ENCODE measurements around the gene SERINC5.
"Not testable (repeated sequence)": the region's sequence is repeated elsewhere in the genome, so short reads cannot be mapped to it uniquely, and the experiment has no call there.

The SERINC5 gene

DNA sequence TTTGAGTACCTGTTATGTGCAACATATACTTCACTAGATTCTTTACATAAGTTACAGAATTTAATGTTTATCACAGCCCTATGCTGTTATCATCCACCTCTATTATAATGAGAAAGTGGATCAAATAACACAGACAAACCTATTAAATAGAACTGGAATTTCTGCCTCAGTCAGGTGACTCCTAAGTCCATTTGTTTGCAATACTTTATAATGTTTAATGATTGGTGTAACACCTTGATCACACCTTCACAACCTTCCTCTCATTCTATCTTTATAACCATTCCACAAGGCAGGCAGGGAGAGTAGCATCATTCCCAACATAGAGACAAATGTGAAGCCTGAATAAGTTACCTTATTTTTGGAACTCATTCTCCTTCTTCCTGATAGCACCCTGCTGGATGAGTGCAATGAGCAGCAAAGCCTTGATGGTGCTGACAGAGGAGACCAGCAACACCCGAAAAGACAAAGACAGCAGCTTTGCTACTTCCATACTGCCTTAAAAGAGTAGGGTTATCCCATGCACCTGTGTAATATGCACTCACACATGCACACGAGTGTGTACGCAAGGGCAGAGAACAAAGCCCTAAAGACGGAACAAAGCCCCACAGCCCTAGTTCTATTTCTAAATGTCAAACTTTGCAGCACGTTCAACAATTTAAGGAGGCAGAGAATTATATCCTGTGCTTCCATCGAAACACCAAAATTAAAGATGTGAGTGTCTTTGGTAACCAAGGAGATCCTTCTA lies 30.5 kb downstream of the SERINC5 start:
- DNase-seq: no peak

- DNase-seq: no peak
These were observed 32.3 kb downstream of the SERINC5 start for GRCh38 chr5:80223561-80223960.

DNA sequence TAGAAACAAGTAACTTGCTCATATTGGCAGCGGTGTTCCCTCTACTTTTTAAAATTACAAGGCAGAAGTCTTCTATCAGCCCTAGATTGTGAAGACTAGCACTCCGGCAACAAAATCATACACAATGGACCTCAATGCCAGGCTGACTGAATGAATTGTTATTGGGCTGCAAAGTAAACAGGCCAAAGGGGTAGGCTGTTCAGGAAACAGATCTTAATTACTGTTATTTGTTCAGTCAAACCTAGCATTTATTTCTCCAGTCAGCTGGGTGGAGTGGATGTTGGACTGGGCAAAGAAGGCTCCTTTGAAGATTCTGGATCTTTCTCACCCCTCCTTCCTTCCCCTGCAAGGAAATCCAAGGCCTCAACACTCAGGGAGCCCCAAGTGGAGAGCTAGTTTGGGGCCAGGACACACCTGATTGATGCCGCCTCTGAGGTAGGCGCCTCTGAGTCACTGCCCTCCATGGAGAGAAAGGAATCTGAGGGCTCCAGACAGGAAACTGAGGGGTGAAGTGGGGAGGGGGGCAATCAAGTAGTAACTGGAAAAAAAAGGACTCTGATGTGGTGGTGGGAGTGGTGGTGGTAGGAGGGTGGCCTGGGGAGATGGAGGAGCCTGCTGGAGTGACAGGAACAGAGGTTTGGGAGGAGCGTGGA lies 35.5 kb downstream of the SERINC5 start:
- no peak for DNase-seq

DNA sequence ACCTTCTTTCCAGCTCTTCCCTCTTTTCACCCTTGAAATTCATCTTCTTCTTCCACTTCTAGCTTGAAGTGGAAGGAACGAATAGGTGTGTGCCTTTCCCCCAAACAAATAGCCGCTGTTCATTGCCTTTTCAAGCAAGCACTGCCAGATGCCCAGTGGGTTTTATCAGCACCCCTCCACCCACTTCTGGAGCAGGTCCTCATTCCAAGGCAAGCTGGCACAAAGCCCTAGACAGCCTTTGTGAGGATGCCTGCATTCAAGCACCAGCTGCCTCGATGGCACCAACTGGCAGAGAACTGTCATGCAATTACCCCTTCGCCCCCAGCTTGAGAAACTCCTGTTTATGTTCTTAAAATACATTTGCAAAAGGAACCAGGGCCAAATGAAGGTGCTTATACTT lies 36.5 kb downstream of the SERINC5 start:
- no peak for DNase-seq

- DNase-seq: no peak
These were observed 38.2 kb downstream of the SERINC5 start for GRCh38 chr5:80217667-80218066.

DNA sequence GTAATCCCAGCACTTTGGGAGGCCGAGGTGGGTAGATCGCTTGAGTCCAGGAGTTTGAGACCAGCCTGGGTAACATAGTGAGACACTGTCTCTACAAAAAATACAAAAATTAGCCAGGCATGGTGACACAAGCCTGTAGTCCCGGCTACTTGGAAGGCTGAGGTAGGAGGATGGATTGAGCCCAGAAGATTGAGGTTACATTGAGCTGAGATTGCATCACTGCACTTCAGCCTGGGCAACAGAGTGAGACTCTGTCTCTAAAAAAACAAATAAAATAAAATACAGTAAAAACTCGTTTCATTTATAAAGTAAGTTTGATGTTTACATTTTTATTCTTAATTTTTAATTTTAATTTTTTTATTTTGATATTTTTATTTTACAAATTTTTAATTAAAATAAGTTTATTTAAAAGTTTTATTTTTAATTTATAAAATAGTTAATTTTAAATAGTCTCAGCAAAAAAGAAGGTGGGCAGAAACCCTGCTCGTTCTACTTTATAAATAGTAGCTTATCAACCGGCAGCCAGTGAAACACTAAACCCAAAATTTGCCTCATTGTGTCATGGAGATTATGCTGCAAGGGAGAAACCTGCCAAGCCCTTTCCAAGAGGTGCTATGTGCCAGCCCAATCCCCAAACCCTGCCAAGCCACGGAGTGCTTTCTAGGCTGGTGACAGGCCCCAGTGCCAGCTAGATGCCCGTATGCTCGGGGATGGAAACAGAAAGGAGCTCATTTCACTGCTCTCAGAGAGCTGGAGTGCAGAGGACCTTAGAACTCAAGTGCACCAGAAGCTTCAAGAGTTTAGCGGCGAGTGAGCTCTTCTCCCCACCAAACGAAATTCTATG lies 38.9 kb downstream of the SERINC5 start:
- DNase-seq: peak; percentile 79

GRCh38 chr5:80216096-80216495 lies 39.8 kb downstream of the SERINC5 start:
- no peak for DNase-seq

- DNase-seq: no peak
These were observed 40.3 kb downstream of the SERINC5 start for GRCh38 chr5:80215523-80215922.

- no peak for DNase-seq
These were observed 42.4 kb downstream of the SERINC5 start for GRCh38 chr5:80213466-80213865.

- no peak for DNase-seq
These were observed 43.6 kb downstream of the SERINC5 start for GRCh38 chr5:80212171-80212667.

DNA sequence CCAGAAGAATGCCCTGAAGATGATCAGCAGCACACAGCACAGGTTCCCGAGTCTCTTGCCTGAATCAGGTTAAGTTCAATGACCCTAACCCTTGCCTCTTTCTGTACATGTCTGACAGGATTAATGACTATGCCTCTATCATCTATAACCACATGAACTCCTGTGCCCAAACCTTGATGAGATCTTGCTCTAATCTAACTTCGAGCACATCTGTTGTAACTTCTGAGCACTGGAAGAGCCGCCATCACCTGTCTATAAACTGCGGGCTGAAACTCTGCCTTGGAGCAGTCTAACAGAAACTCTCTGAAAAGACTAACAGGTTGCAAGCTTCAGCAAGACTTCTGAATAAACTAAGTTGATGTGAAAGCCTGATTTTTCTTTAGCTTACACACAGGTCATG lies 44.5 kb downstream of the SERINC5 start:
- no peak for DNase-seq

- DNase-seq: no peak
These were observed 45.8 kb downstream of the SERINC5 start for GRCh38 chr5:80210014-80210413.

- no peak for DNase-seq
These were observed 47.5 kb downstream of the SERINC5 start for GRCh38 chr5:80208381-80208780.

DNA sequence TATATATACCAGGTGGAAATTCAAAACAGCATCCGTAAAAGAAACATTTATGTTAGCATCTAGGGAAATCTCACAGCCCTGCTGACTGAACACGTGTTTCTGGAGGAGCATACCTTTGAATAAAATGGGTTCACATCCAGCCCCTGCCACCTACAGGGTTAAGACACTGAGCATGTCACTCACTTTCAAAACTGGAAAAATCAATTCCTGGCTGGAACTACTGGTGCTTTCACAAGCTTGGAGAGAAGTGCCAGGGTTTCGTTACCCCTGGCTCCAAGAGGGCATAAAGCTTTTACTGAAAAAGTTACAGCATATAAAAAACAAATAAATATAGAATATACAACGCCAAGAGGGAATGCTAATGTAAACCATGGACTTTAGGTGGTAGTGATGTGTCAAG lies 48.0 kb downstream of the SERINC5 start:
- no peak for DNase-seq

GRCh38 chr5:80206282-80206681 lies 49.6 kb downstream of the SERINC5 start:
- no peak for DNase-seq

DNA sequence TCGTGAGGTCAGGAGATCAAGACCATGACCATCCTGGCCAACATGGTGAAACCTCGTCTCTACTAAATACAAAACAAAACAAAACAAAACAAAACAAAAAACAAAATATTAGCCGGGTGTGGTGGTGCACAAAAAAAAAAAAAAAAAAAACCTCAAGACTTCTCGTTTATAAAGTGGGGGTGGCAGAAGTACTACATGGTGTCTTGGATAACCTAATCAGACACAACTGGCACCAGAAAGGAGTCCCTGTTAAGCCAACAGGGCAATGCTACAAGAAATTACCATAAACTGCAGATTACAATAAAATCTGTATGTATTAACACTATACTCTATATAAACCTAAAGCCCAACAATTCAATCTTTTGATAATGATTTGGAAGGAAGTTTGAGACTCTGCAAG lies 50.0 kb downstream of the SERINC5 start:
- no peak for DNase-seq

DNA sequence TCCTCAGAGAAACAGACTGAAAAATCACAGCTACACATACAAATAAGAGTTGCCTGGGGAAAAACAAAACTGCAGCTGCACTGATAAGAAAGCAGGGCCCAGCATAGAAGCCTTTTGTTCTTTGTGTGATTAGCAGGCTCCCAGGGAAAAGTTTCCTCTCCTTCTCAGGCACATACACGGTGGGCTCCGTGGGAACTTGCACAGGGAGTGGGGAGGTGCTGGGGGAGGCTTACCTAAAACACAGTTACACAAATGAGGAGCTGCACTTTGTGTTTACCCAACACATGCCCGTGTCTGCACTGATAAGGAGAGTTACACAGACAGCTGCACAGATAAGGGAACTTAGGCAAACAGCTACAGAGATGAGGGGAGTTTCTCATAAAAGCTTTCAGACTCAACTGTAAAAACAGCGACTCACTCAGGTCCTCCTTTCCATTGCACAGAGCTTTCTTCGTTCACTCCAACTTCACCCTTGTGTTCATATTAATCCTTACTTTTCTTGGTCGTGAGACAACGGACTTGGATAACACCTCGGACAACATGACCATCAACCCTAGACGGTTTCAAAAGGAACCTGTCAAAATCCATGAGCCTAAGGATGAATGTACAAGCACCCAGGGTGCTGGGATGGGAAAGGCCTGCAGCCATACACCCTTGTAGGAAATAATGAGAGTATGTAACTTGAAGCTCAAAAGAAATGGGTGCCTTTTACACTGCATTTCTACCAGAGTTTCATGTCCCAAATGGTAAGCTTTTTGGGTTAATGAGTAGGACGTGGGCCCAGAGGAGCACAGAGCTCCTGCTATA lies 50.8 kb downstream of the SERINC5 start:
- DNase-seq: no peak

DNA sequence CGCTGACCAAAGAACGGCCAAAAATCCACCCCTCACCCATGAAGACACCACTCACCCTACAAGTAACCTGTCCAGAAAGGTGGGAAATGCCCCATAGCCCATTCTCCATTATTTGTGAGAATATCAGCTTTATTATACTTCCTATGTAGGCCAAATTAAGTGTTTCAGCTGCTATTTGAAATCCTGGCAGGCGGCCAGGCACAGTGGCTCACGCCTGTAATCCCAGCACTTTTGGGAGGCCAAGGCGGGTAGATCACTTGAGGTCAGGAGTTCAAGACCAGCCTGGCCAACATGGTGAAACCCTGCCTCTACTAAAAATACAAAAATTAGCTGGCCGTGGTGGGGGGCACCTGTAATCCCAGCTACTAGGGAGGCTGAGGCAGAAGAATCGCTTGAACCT lies 54.1 kb downstream of the SERINC5 start:
- not testable (repeated sequence) for DNase-seq

GRCh38 chr5:80198920-80199319 lies 56.9 kb downstream of the SERINC5 start:
- no peak for DNase-seq

- DNase-seq: peak; percentile 60
These were observed 57.4 kb downstream of the SERINC5 start for GRCh38 chr5:80198399-80198798.

DNA sequence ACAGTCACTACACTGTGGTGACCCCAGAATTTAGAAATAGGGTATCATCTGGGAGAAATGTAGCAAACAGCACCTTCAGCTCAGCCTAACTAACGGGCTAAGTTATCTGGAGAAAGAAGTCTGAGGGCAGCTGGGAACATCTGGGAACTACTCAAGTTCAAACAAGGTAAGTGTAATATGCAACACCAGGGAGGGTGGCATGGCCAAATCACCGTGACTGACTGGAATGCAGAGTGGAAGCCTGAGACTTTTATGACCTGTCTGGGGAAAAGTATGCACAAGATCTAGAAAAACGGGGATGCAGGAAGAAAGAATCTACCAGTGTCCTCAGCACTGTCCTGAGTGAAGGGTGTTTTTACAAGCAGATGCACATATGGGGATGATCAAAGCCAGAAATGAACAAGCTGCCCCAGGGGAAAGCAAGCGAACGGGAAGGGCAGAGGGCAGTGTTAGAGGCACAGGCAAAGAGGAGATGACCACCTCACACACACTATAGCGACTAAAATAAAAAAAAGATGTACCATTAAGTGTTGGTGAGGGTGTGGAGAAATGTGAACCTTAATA lies 59.9 kb downstream of the SERINC5 start:
- DNase-seq: no peak

GRCh38 chr5:80194468-80194867 lies 61.4 kb downstream of the SERINC5 start:
- no peak for DNase-seq

Measured in femur (tissue), 1 donor.